OCI-LY3 (cell line): Measurements from ENCODE around the gene LDB3.

Experiments used
- EZH2phosphoT487 ChIP-seq: fragments of 200-600 bp; shearing (Covaris generic); IDR thresholded peaks from 2 replicates; pipeline ENCODE4 v1.6.1; 2018; ENCODE audit warnings: antibody characterized with exemption, mixed run types, low read depth
- TF ChIP-seq, protein P1 (sequence below): fragments of 200-600, 300-600 bp; sonication (generic); IDR thresholded peaks from 2 replicates; pipeline ENCODE4 v1.5.1; 2014; ENCODE audit warnings: antibody characterized with exemption, low read length, low read depth

DNA sequence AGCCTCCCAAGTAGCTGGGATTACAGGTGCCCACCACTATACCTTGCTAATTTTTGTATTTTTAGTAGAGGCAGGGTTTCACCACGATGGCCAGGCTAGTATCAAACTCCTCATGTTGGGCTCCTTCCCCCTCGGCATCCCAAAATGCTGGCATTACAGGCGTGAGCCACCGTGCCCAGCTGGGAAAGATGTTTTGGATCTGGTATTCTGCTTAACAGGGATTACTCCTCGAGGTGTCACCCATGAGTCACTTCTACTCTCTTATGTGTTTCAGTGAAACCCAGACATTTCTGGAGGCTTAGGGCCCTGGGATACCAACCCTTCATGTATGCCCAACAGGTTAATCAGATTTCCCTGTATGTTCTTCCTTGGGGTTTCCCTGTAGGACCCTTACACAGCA is 25.8 kb upstream of the LDB3 start:
- TF ChIP-seq, protein P1, sequence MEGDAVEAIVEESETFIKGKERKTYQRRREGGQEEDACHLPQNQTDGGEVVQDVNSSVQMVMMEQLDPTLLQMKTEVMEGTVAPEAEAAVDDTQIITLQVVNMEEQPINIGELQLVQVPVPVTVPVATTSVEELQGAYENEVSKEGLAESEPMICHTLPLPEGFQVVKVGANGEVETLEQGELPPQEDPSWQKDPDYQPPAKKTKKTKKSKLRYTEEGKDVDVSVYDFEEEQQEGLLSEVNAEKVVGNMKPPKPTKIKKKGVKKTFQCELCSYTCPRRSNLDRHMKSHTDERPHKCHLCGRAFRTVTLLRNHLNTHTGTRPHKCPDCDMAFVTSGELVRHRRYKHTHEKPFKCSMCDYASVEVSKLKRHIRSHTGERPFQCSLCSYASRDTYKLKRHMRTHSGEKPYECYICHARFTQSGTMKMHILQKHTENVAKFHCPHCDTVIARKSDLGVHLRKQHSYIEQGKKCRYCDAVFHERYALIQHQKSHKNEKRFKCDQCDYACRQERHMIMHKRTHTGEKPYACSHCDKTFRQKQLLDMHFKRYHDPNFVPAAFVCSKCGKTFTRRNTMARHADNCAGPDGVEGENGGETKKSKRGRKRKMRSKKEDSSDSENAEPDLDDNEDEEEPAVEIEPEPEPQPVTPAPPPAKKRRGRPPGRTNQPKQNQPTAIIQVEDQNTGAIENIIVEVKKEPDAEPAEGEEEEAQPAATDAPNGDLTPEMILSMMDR, result no peak
- TF ChIP-seq EZH2phosphoT487, result no peak
